ENCODE measurements around the gene NME3.

- TF ChIP-seq RAD21 (IDR thresholded peaks at IDR 0.05) (no peak), CTCF (IDR thresholded peaks at IDR 0.05; ENCODE audit: low read depth, low read length, missing input control) (no peak), SP1 (IDR thresholded peaks at IDR 0.05) (no peak), YY1 (IDR thresholded peaks at IDR 0.05) (no peak), NR2F2 (IDR thresholded peaks at IDR 0.05) (no peak), JUND (IDR thresholded peaks at IDR 0.05) (no peak)
Measured at GRCh38 chr16:1819611-1820010, 48.3 kb upstream of the NME3 start.
